GM23338 (cell line): ENCODE results near the gene CACNB3. TPM values are rescaled to one million over a fixed set of nuclear protein-coding genes. Genes with fewer than 3 reads are reported as not detected.
A peak's percentile ranks its signal among the peaks of the same experiment; 100 is the strongest.

Experiments
- ATAC-seq: fragments of 200-7000 bp; cut with Tn5 transposase; 3 replicates; pipeline ENCODE4 v1.9.1; 2020
- DNase-seq: peaks from one replicate; pipeline ENCODE4 v3.0.0-alpha.2; 2015; ENCODE audit warnings: low spot score
- H2AFZ ChIP-seq: fragments of 200-600 bp; sonication (generic); 2 replicates; pipeline ENCODE4 v1.8.0; 2016; ENCODE audit warnings: antibody characterized with exemption, mild to moderate bottlenecking, moderate library complexity
- H3F3A ChIP-seq: fragments of 200-600 bp; sonication (generic); replicated peaks from 2 replicates; pipeline ENCODE4 v1.8.0; 2017; ENCODE audit warnings: antibody characterized with exemption, mixed run types, low read depth
- H3K27ac ChIP-seq: fragments of 200-600 bp; sonication (generic); 2 replicates; pipeline ENCODE4 v1.6.1; 2016; ENCODE audit warnings: low read depth
- H3K27me3 ChIP-seq: fragments of 200-600 bp; sonication (generic); 2 replicates; pipeline ENCODE4 v1.8.0; 2016; ENCODE audit warnings: mild to moderate bottlenecking, mixed run types, moderate library complexity; ENCODE audit not compliant: insufficient read depth
- H3K36me3 ChIP-seq: fragments of 200-600 bp; sonication (generic); 2 replicates; pipeline ENCODE4 v1.8.0; 2016; ENCODE audit warnings: mild to moderate bottlenecking; ENCODE audit not compliant: insufficient read depth
- H3K4me1 ChIP-seq: fragments of 200-600 bp; sonication (generic); 2 replicates; pipeline ENCODE4 v1.8.0; 2016; ENCODE audit warnings: mild to moderate bottlenecking, moderate library complexity; ENCODE audit not compliant: insufficient read depth
- H3K4me2 ChIP-seq: fragments of 200-600 bp; sonication (generic); 2 replicates; pipeline ENCODE4 v1.7.1; 2017; ENCODE audit warnings: mixed run types
- H3K4me3 ChIP-seq: fragments of 200-600 bp; sonication (generic); 2 replicates; pipeline ENCODE4 v1.6.1; 2016; ENCODE audit warnings: mixed run types
- H3K79me2 ChIP-seq: fragments of 200-600 bp; sonication (generic); replicated peaks from 2 replicates; pipeline ENCODE4 v1.8.0; 2017; ENCODE audit warnings: mild to moderate bottlenecking; ENCODE audit not compliant: insufficient read depth
- H3K9me2 ChIP-seq: fragments of 200-600 bp; sonication (generic); 2 replicates; pipeline ENCODE4 v1.8.0; 2017; ENCODE audit not compliant: insufficient read depth
- H4K20me1 ChIP-seq: fragments of 200-600 bp; sonication (generic); replicated peaks from 2 replicates; pipeline ENCODE4 v1.8.0; 2017; ENCODE audit warnings: mild to moderate bottlenecking; ENCODE audit not compliant: insufficient read depth
- H3K27ac Mint-ChIP-seq: 2 replicates; pipeline ENCODE4 v1.8.0; 2020; ENCODE audit warnings: inconsistent platforms, mild to moderate bottlenecking, moderate library complexity, mixed read lengths
- H3K27me3 Mint-ChIP-seq: 3 replicates; pipeline ENCODE4 v1.8.0; 2022; ENCODE audit warnings: low read depth, mild to moderate bottlenecking, moderate library complexity, mixed read lengths, inconsistent platforms; ENCODE audit not compliant: insufficient read depth, poor library complexity
- H3K36me3 Mint-ChIP-seq: 3 replicates; pipeline ENCODE4 v1.8.0; 2021; ENCODE audit warnings: low read depth, mild to moderate bottlenecking, inconsistent platforms, moderate library complexity, mixed read lengths
- H3K4me1 Mint-ChIP-seq: 3 replicates; pipeline ENCODE4 v1.8.0; 2020; ENCODE audit warnings: mild to moderate bottlenecking, inconsistent platforms, mixed read lengths
- H3K4me3 Mint-ChIP-seq: 3 replicates; pipeline ENCODE4 v1.8.0; 2021; ENCODE audit warnings: moderate library complexity, mild to moderate bottlenecking, inconsistent platforms, mixed read lengths
- H3K9me3 Mint-ChIP-seq: 3 replicates; pipeline ENCODE4 v1.8.0; 2020; ENCODE audit warnings: moderate library complexity, mild to moderate bottlenecking, inconsistent platforms, mixed read lengths
- CREB1 ChIP-seq: fragments of 250-450 bp; sonication (Bioruptor Pico); IDR thresholded peaks from 2 replicates; pipeline ENCODE4 v1.5.0; 2020; ENCODE audit warnings: low read depth, mild to moderate bottlenecking, moderate library complexity
- ETS1 ChIP-seq: IDR thresholded peaks from 2 replicates; pipeline ENCODE4 v1.6.1; 2016; ENCODE audit warnings: antibody characterized with exemption
- EZH2 ChIP-seq: fragments of 200-600 bp; sonication (generic); IDR thresholded peaks from one replicate; pipeline ENCODE4 v1.8.0; 2017; ENCODE audit warnings: antibody characterized with exemption, mild to moderate bottlenecking, low read depth; ENCODE audit not compliant: unreplicated experiment
- JUNB ChIP-seq: IDR thresholded peaks from one replicate; pipeline ENCODE4 v1.6.1; 2016; ENCODE audit warnings: antibody characterized with exemption; ENCODE audit not compliant: unreplicated experiment
- REST ChIP-seq: IDR thresholded peaks from one replicate; pipeline ENCODE4 v1.6.1; 2018; ENCODE audit warnings: antibody characterized with exemption; ENCODE audit not compliant: unreplicated experiment
- ZNF331 ChIP-seq: fragments of 250-450 bp; sonication (Bioruptor Pico); IDR thresholded peaks from 2 replicates; pipeline ENCODE4 v1.5.0; 2020; ENCODE audit warnings: low read depth, mild to moderate bottlenecking, moderate library complexity
- polyA plus RNA-seq: library from polyadenylated mRNA; unstranded; fragments of >200 nt; fragmentation: Nextera tagmentation; extraction: Ambion mirVana; gene quantifications from 2 replicates; pipeline ENCODE4 v1.2.1, GENCODE V29; 2016
- total RNA-seq: library from RNA; depleted of rRNA; stranded (reverse); fragments of >200 nt; shearing (Covaris generic); gene quantifications from 2 replicates; pipeline ENCODE4 v1.2.3, GENCODE V29; 2014
- TF ChIP-seq, protein P1 (sequence below), 2 experiments: fragments of 200-600 bp in 1 of 2; sonication (generic) in 1 of 2; conservative IDR thresholded peaks; 2 replicates each; pipeline versions ENCODE4 v1.5.1 to v1.6.1; 2016 to 2017; ENCODE audit warnings: antibody characterized with exemption in 2 of 2, low read depth in 2 of 2, mild to moderate bottlenecking in 2 of 2, moderate library complexity in 1 of 2

Gene CACNB3
- total and polyA plus RNA-seq, 2 experiments from 2014 or later: 4.1 to 6.2 TPM

DNA sequence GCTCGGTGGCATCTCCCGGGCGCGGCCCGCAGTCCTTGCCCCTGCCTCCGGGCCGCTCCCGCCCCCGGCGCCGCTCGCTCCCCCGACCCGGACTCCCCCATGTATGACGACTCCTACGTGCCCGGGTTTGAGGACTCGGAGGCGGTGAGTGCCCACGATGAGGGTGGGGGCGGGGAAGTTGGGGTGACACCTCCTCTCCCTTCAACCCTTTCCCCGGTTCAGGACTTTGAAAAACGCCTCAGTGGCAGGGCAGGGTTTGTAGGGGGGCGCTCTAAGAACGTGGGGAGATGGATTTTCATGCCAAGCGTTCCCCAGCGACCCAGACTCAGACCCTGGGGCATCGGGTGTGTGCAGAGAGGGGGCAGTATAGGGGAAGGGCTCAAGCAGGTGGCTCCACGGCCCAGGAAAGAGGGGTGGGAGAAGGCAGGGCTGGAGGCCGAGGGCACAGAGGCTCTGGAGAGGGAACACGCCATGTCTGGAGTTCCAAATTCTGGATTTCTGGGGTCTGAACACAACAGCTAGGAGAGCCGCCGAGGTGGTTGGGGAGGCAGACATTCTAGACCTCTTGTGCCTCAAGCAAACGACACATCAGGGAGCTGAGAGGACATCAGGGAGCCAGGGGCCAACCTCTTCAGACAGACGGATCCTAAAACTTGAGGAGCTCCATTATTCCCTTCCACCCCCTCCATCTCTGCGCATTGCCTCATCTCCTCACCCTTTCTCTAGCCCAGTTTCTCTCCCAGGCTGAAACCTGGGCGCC lies 715 bp downstream of the CACNB3 start:
- no peaks in the 10 kb centered on the region for H3K36me3 ChIP-seq
- H2AFZ ChIP-seq: peak overlapping the region; percentile 72
- H3K4me3 Mint-ChIP-seq: peak overlapping the region; percentile 84
- H3F3A ChIP-seq: no peaks in the 10 kb centered on the region; the same call in 1 of the 2 replicates
- no peaks in the 10 kb centered on the region for H3K9me3 Mint-ChIP-seq
- peak overlapping the region; percentile 86 for H3K4me2 ChIP-seq
- peaks cover 70% of the 10 kb centered on the region for H3K27me3 ChIP-seq
- DNase-seq (peak; percentile 89), ATAC-seq (peak; percentile 12)
- 0 out of 2 replicates have a peak, but pooled peaks have one; percentile 10 for TF ChIP-seq CREB1 (CRISPR knock-in tag)
- TF ChIP-seq EZH2: peak; percentile 28
- TF ChIP-seq ZNF331 (CRISPR knock-in tag): no peak
- no peak for TF ChIP-seq REST
- 0 out of 2 replicates have a peak, but pooled peaks have one; percentile 25 for TF ChIP-seq ETS1
- TF ChIP-seq, protein P1, sequence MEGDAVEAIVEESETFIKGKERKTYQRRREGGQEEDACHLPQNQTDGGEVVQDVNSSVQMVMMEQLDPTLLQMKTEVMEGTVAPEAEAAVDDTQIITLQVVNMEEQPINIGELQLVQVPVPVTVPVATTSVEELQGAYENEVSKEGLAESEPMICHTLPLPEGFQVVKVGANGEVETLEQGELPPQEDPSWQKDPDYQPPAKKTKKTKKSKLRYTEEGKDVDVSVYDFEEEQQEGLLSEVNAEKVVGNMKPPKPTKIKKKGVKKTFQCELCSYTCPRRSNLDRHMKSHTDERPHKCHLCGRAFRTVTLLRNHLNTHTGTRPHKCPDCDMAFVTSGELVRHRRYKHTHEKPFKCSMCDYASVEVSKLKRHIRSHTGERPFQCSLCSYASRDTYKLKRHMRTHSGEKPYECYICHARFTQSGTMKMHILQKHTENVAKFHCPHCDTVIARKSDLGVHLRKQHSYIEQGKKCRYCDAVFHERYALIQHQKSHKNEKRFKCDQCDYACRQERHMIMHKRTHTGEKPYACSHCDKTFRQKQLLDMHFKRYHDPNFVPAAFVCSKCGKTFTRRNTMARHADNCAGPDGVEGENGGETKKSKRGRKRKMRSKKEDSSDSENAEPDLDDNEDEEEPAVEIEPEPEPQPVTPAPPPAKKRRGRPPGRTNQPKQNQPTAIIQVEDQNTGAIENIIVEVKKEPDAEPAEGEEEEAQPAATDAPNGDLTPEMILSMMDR (conservative IDR thresholded peaks at IDR 0.05; ENCODE audit: low read depth in 2 of 2): peak; percentile 73
- TF ChIP-seq JUNB: no peak
- H3K27ac ChIP-seq: no peak overlapping the region
- no peaks in the 10 kb centered on the region for H3K79me2 ChIP-seq
- H3K4me1 ChIP-seq: peaks cover 17% of the 10 kb centered on the region
- peaks cover 42% of the 10 kb centered on the region for H3K4me1 Mint-ChIP-seq
- H3K36me3 Mint-ChIP-seq: no peaks in the 10 kb centered on the region
- peaks cover 52% of the 10 kb centered on the region for H3K27me3 Mint-ChIP-seq
- peak overlapping the region; percentile 85 for H3K4me3 ChIP-seq
- H3K27ac Mint-ChIP-seq: no peak overlapping the region
- H3K9me2 ChIP-seq: no peaks in the 10 kb centered on the region
- no peaks in the 10 kb centered on the region; the same call in 1 of the 2 replicates for H4K20me1 ChIP-seq
